Loucy (cell line): ENCODE results near the gene PNPLA7.

Experiments
- H2AFZ ChIP-seq: fragments of 200-600 bp; sonication (generic); 2 replicates; pipeline ENCODE4 v1.6.0; 2016; ENCODE audit warnings: antibody characterized with exemption, mild to moderate bottlenecking, low read length, moderate library complexity
- H3F3A ChIP-seq: fragments of 200-600 bp; 2 replicates; pipeline ENCODE4 v1.6.0; 2016; ENCODE audit warnings: antibody characterized with exemption, low read depth, mild to moderate bottlenecking
- H3K27me3 ChIP-seq: fragments of 200-600 bp; sonication (generic); 2 replicates; pipeline ENCODE4 v1.6.1; 2014; ENCODE audit warnings: low read length, mild to moderate bottlenecking; ENCODE audit not compliant: insufficient read depth, poor library complexity, severe bottlenecking
- H3K36me3 ChIP-seq: fragments of 200-600 bp; sonication (generic); 2 replicates; pipeline ENCODE4 v1.6.1; 2016; ENCODE audit warnings: low read length; ENCODE audit not compliant: insufficient read depth
- H3K4me1 ChIP-seq: fragments of 200-600 bp; sonication (generic); 2 replicates; pipeline ENCODE4 v1.5.1; 2014; ENCODE audit warnings: low read length, mild to moderate bottlenecking; ENCODE audit not compliant: insufficient read depth, poor library complexity, severe bottlenecking
- H3K4me2 ChIP-seq: fragments of 200-600 bp; sonication (generic); 2 replicates; pipeline ENCODE4 v1.6.0; 2014; ENCODE audit warnings: antibody characterized with exemption, low read length, low read depth, mild to moderate bottlenecking; ENCODE audit not compliant: poor library complexity, severe bottlenecking
- H3K4me3 ChIP-seq: fragments of 200-600 bp; sonication (generic); 2 replicates; pipeline ENCODE4 v1.5.1; 2014; ENCODE audit warnings: low read length, mild to moderate bottlenecking, mixed read lengths; ENCODE audit not compliant: poor library complexity, severe bottlenecking
- H3K79me2 ChIP-seq: fragments of 200-600 bp; sonication (generic); 2 replicates; pipeline ENCODE4 v1.6.1; 2014; ENCODE audit warnings: low read length; ENCODE audit not compliant: insufficient read depth
- H3K9ac ChIP-seq: fragments of 200-600 bp; sonication (generic); 2 replicates; pipeline ENCODE4 v1.6.0; 2014; ENCODE audit warnings: mild to moderate bottlenecking, low read depth, low read length, moderate library complexity; ENCODE audit not compliant: poor library complexity, severe bottlenecking
- H3K9me2 ChIP-seq: fragments of 200-600 bp; sonication (generic); replicated peaks from 2 replicates; pipeline ENCODE4 v1.6.1; 2016; ENCODE audit warnings: low read depth, low read length, mixed read lengths
- H3K9me3 ChIP-seq: fragments of 200-600 bp; sonication (generic); 2 replicates; pipeline ENCODE4 v1.6.1; 2014; ENCODE audit warnings: mild to moderate bottlenecking, antibody characterized with exemption, low read length, low read depth; ENCODE audit not compliant: insufficient read depth
- H4K20me1 ChIP-seq: fragments of 200-600 bp; sonication (generic); 2 replicates; pipeline ENCODE4 v1.6.0; 2014; ENCODE audit warnings: antibody characterized with exemption, low read length, mild to moderate bottlenecking; ENCODE audit not compliant: insufficient read depth, poor library complexity, severe bottlenecking
- EZH2phosphoT487 ChIP-seq: fragments of 200-600 bp; IDR thresholded peaks from 2 replicates; pipeline ENCODE4 v1.6.1; 2018; ENCODE audit warnings: antibody characterized with exemption, mild to moderate bottlenecking, moderate library complexity, borderline replicate concordance
- TF ChIP-seq, protein P1 (sequence below): fragments of 200-600 bp; sonication (generic); conservative IDR thresholded peaks from 2 replicates; pipeline ENCODE4 v1.5.1; 2014; ENCODE audit warnings: mild to moderate bottlenecking, antibody characterized with exemption, low read length

The PNPLA7 gene

GRCh38 chr9:137502008-137502911 is 47.9 kb downstream of the PNPLA7 start:
- Histone ChIP-seq H3K27me3 (no peaks in the 10 kb centered on the region), H3K9ac (no peak overlapping the region), H2AFZ (no peak overlapping the region), H3F3A (peaks cover 4% of the 10 kb centered on the region; the same call in 1 of the 2 replicates), H3K9me2 (no peaks in the 10 kb centered on the region), H3K4me3 (no peak overlapping the region), H3K4me2 (no peak overlapping the region), H3K9me3 (no peaks in the 10 kb centered on the region), H4K20me1 (no peaks in the 10 kb centered on the region), H3K4me1 (no peaks in the 10 kb centered on the region), H3K36me3 (no peaks in the 10 kb centered on the region), H3K79me2 (no peaks in the 10 kb centered on the region)
- no peak for TF ChIP-seq EZH2phosphoT487
- TF ChIP-seq, protein P1, sequence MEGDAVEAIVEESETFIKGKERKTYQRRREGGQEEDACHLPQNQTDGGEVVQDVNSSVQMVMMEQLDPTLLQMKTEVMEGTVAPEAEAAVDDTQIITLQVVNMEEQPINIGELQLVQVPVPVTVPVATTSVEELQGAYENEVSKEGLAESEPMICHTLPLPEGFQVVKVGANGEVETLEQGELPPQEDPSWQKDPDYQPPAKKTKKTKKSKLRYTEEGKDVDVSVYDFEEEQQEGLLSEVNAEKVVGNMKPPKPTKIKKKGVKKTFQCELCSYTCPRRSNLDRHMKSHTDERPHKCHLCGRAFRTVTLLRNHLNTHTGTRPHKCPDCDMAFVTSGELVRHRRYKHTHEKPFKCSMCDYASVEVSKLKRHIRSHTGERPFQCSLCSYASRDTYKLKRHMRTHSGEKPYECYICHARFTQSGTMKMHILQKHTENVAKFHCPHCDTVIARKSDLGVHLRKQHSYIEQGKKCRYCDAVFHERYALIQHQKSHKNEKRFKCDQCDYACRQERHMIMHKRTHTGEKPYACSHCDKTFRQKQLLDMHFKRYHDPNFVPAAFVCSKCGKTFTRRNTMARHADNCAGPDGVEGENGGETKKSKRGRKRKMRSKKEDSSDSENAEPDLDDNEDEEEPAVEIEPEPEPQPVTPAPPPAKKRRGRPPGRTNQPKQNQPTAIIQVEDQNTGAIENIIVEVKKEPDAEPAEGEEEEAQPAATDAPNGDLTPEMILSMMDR, result no peak

GRCh38 chr9:137501457-137501856 is 48.7 kb downstream of the PNPLA7 start:
- no peak for TF ChIP-seq EZH2phosphoT487
- Histone ChIP-seq H3K27me3 (no peaks in the 10 kb centered on the region), H3K79me2 (no peaks in the 10 kb centered on the region), H3K4me3 (no peak overlapping the region), H3K4me1 (no peaks in the 10 kb centered on the region), H3K36me3 (no peaks in the 10 kb centered on the region), H4K20me1 (no peaks in the 10 kb centered on the region), H3K9me3 (no peaks in the 10 kb centered on the region), H3K9me2 (no peaks in the 10 kb centered on the region), H3K4me2 (no peak overlapping the region), H3F3A (peaks cover 4% of the 10 kb centered on the region; the same call in 1 of the 2 replicates), H3K9ac (no peak overlapping the region), H2AFZ (no peak overlapping the region)

- H3K4me2 ChIP-seq, result no peak overlapping the region
- H3K36me3 ChIP-seq, result no peaks in the 10 kb centered on the region
- no peak overlapping the region for H3K4me3 ChIP-seq
- no peaks in the 10 kb centered on the region for H3K79me2 ChIP-seq
- no peaks in the 10 kb centered on the region for H3K27me3 ChIP-seq
- no peaks in the 10 kb centered on the region for H3K9me2 ChIP-seq
- no peaks in the 10 kb centered on the region for H4K20me1 ChIP-seq
- TF ChIP-seq, protein P1, result no peak
- TF ChIP-seq EZH2phosphoT487, result no peak
- no peaks in the 10 kb centered on the region for H3K4me1 ChIP-seq
- H3F3A ChIP-seq, result peaks cover 4% of the 10 kb centered on the region; the same call in 1 of the 2 replicates
- no peak overlapping the region for H2AFZ ChIP-seq
- no peaks in the 10 kb centered on the region for H3K9me3 ChIP-seq
- no peak overlapping the region for H3K9ac ChIP-seq
Measured at GRCh38 chr9:137500666-137501397, 49.4 kb downstream of the PNPLA7 start.
